HG03039 (cell line): ENCODE measurements around the gene CHCHD6.

ENCODE experiments used
- ATAC-seq: cut with Tn5 transposase; IDR thresholded peaks from one replicate; pipeline ENCODE4 v1.9.1; 2021; ENCODE audit warnings: mild to moderate bottlenecking, moderate library complexity; ENCODE audit not compliant: unreplicated experiment

The CHCHD6 gene

GRCh38 chr3:126935756-126936509 lies 231.9 kb downstream of the CHCHD6 start:
- ATAC-seq: no peak

DNA sequence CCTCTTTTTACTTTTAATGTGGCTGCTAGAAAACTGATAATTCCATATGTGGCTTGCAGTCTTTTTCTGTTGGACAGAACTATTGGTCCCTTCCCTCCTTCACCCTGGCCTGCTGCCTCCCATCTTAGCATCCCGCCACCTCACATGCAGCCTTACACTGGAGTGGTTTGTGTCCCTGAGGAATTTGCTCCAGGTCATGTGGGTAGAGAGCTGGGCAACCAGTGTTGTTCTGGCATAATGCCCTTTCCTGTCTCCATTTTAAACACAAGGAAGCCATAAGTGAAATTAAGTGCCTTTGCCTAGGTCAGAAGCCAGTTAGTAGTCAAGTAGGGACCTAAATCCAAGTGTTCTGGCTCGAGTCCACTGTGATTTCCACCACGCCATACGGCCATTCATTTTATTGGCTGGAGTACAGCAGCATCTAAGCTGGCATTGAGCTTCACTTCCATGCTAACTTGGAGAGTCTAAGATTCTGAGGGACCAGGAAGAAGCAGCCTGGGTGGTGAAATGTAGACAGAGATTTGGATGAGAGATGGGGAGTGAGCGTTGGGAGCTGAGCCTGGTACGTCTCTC lies 232.9 kb downstream of the CHCHD6 start:
- ATAC-seq: no peak

- ATAC-seq: no peak
Observed at GRCh38 chr3:126937533-126937932, 233.5 kb downstream of the CHCHD6 start.

DNA sequence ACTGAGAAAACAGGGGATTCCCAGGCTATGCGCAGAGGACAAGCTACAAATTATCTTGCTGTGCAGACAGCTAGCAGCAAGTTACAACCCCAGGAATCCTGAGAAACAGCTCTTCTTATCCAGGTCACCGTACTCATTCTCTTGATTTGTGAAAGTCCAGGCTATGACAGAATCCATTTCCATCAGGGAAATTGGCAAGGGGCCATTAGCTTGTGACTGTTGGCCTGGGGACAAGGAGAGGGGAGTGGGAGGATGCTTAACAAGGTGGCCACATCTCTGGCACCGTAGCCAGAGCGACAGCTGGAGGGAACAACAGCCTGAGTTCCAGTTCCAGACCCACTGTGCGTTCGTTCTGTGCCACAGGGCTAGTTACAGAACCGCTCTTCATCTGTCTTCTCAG lies 233.9 kb downstream of the CHCHD6 start:
- no peak for ATAC-seq

DNA sequence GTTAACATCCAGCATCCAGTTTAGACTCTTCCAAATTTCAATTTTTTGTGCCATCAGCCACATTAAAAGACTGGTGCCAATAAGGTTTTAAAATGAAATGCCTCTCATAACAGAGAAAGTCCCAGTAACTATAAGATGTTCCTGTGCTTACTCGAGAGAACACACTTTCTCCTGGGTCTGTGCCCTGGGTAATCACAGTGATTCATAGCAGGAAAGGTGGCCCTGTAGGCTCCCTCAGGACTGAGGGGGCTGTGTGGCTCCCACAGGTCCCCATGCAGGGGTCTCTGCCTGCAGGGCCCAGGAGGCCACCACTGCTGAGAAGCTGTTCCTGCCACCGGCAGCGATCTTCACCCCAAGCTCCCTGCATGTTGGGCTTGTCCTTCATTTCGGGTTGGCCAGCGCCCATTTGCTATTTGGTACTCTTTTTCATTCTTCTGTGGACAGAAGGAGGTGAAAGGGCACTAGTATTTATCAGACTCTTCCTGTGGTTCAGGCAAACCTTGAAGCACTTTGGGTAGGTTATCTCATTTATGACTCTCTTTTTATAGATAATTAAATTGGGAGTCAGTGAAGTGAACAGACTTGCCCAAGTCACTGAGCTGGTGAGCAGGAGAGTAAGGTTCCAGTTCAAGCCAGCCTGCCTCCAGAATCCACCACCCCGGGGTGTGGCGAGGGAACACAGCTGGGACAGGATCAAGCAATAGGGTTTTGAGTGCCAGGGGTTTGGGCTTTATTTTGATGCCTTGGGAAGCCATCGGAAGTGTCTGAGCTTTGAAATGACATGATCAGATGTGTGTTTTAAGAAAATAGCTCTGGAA lies 234.7 kb downstream of the CHCHD6 start:
- no peak for ATAC-seq

GRCh38 chr3:126939338-126939718 lies 235.3 kb downstream of the CHCHD6 start:
- no peak for ATAC-seq

DNA sequence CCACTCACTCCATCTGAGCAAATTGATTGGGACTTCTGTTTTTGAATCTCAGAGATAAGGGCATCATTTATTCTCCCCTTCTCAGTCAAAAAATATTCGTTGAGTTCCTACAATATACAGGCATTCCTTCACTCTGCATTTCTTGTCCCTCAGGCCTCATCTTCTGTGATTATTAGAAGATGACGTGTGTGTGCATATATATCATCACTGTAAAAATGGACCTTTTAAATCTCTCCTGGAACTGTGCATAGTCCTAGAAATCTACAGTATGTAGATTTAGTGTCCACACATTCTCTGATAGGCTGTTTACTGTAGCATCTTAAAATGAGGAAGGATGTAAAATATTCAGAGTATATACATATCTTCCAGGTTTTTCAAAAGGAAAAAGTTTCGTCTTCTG lies 235.7 kb downstream of the CHCHD6 start:
- ATAC-seq: no peak

- no peak for ATAC-seq
Observed at GRCh38 chr3:126941721-126942270, 237.8 kb downstream of the CHCHD6 start.

- ATAC-seq: no peak
Observed at GRCh38 chr3:126944089-126944965, 240.3 kb downstream of the CHCHD6 start.

- no peak for ATAC-seq
Observed at GRCh38 chr3:126945171-126945721, 241.2 kb downstream of the CHCHD6 start.

- no peak for ATAC-seq
Observed at GRCh38 chr3:126945891-126946290, 241.9 kb downstream of the CHCHD6 start.

GRCh38 chr3:126946405-126946804 lies 242.4 kb downstream of the CHCHD6 start:
- no peak for ATAC-seq

DNA sequence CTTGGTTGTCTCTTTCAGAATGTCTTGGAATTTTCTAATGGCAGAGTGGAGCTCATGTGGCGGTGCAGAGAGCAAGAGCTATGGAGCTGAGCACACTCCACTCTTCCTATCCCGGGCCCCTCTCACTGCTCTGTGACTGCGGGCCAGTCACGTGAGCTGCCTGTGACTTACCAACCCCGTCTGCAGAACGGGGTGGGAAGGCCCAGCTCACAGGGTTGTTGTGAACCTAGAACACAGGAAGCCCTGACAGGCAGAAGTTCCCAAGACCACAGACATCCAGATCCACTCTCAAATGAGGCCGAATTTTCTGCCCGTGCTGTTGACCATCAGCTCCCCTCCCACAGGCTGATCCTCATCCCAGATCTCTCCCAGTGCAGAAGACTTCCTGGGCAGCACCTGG lies 243.4 kb downstream of the CHCHD6 start:
- ATAC-seq: no peak

GRCh38 chr3:126948980-126949535 lies 245.0 kb downstream of the CHCHD6 start:
- ATAC-seq: no peak

DNA sequence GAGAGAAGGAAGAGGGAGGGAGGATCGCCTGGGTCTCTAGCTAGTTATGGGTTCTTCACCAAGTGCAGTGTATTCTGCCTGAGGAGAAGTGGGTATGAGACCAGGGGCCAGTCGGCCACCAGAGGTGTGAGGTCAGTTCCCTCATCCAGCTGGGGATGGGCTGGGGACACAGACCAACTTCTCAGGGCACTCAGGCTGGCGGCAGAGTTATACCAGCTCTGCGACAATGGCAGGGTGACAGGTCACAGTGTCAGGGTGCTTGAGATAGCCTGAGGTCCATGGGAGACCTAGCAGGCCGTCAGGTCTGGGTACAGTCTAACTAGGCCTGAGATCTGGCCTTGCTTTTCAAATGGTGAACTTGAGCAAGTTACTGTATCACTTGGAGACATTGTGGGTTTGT lies 247.5 kb downstream of the CHCHD6 start:
- ATAC-seq: no peak

- ATAC-seq: no peak
Observed at GRCh38 chr3:126952261-126952982, 248.4 kb downstream of the CHCHD6 start.

DNA sequence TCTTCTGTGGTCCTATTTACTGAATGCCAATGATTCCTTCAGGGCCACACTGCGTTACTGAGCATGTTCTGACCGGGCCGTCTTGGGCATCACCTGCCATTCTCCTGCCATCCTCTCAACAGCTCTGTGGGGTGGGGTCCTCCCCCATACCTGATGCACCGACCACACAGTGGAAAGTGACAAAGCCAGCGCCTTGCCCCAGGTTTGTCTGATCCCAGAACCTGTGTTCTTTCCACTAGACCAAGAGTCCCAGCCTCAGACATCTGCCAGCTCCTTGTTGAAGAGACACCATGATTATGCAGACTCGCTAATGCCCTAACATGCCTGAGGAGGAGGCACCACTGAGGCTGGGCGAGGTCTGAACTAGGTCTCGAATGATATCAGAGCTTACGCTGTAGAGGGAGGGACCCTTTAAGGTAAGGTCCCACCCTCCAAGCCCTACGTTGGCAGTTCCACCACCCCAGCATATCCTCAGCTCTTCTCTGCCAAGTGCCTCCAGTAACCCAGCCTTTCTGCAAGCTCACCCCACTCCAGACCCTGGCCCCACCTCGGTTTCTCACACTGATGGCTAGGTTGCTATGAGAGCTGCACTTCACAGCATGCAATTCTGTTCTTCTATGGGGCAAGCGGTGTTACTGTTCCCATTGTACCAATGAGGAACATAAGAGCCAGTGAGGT lies 249.1 kb downstream of the CHCHD6 start:
- no peak for ATAC-seq

GRCh38 chr3:126954141-126954842 lies 250.3 kb downstream of the CHCHD6 start:
- ATAC-seq: peak; percentile 57
